GM21576 (cell line): ENCODE measurements around the gene IFT57.
A peak's percentile ranks its signal among the peaks of the same experiment; 100 is the strongest.
"Not testable (repeated sequence)": the region's sequence is repeated elsewhere in the genome, so short reads cannot be mapped to it uniquely, and the experiment has no call there.

Source experiments
- ATAC-seq: cut with Tn5 transposase; IDR thresholded peaks from one replicate; pipeline ENCODE4 v1.9.1; 2021; ENCODE audit warnings: mild to moderate bottlenecking, moderate library complexity; ENCODE audit not compliant: unreplicated experiment

IFT57 gene

GRCh38 chr3:108221911-108222852 is at the start of gene IFT57:
TSS of gene IFT57 (minus strand) at chr3:108222424. CDS start at chr3:108222322, 102 bp downstream.
- peak; percentile 93 for ATAC-seq

GRCh38 chr3:108271626-108272025 is 49.4 kb upstream of the IFT57 start:
- no peak for ATAC-seq

GRCh38 chr3:108268235-108268634 is 46.0 kb upstream of the IFT57 start:
- not testable (repeated sequence) for ATAC-seq

GRCh38 chr3:108264534-108265298 is 42.5 kb upstream of the IFT57 start:
- ATAC-seq: peak; percentile 55

- no peak for ATAC-seq
Measured at GRCh38 chr3:108255131-108255530, 32.9 kb upstream of the IFT57 start.

GRCh38 chr3:108251844-108252243 is 29.6 kb upstream of the IFT57 start:
- no peak for ATAC-seq

- ATAC-seq: no peak
Measured at GRCh38 chr3:108251265-108251664, 29.0 kb upstream of the IFT57 start.

- no peak for ATAC-seq
Measured at GRCh38 chr3:108250626-108251025, 28.4 kb upstream of the IFT57 start.

- ATAC-seq: no peak
Measured at GRCh38 chr3:108243243-108243642, 21.0 kb upstream of the IFT57 start.

- ATAC-seq: no peak
Measured at GRCh38 chr3:108242776-108243175, 20.6 kb upstream of the IFT57 start.

GRCh38 chr3:108241721-108242120 is 19.5 kb upstream of the IFT57 start:
- ATAC-seq: no peak

- ATAC-seq: no peak
Measured at GRCh38 chr3:108241146-108241545, 18.9 kb upstream of the IFT57 start.

- no peak for ATAC-seq
Measured at GRCh38 chr3:108239082-108239481, 16.9 kb upstream of the IFT57 start.

GRCh38 chr3:108235290-108235689 is 13.1 kb upstream of the IFT57 start:
- ATAC-seq: no peak

GRCh38 chr3:108234387-108234957 is 12.2 kb upstream of the IFT57 start:
- no peak for ATAC-seq

GRCh38 chr3:108228286-108228685 is 6.1 kb upstream of the IFT57 start:
- ATAC-seq: no peak

- ATAC-seq: no peak
Measured at GRCh38 chr3:108227131-108227530, 4.9 kb upstream of the IFT57 start.

- no peak for ATAC-seq
Measured at GRCh38 chr3:108225221-108225620, 3.0 kb upstream of the IFT57 start.

GRCh38 chr3:108223928-108224327 is 1.7 kb upstream of the IFT57 start:
- no peak for ATAC-seq

GRCh38 chr3:108222853-108223565 is 785 bp upstream of the IFT57 start:
- ATAC-seq: no peak

- ATAC-seq: no peak
Measured at GRCh38 chr3:108221393-108221792, 831 bp downstream of the IFT57 start.
